Measurements from ENCODE around the gene NUP188. TPM values are rescaled to one million over a fixed set of nuclear protein-coding genes. Genes with fewer than 3 reads are reported as not detected.
"Not testable (repeated sequence)": the region's sequence is repeated elsewhere in the genome, so short reads cannot be mapped to it uniquely, and the experiment has no call there.

NUP188 gene
- total RNA-seq, 1 donor from 2014 or later, result 49.6 TPM

- no peak for TF ChIP-seq CTCF (IDR thresholded peaks at IDR 0.05)
- no peaks in the 10 kb centered on the region for H3K9me3 ChIP-seq
- intact Hi-C loops (cut with DNase I), result no loop called here
- H3K4me3 ChIP-seq, result no peak overlapping the region
- peak; percentile 35 for DNase-seq
- peaks cover 9% of the 10 kb centered on the region for H3K36me3 ChIP-seq
- H3K27ac ChIP-seq, result peak overlapping the region; percentile 51
- peaks cover 26% of the 10 kb centered on the region for H3K4me1 ChIP-seq
- ATAC-seq, result no peak
- H3K27me3 ChIP-seq, result no peaks in the 10 kb centered on the region
Observed at GRCh38 chr9:128943832-128944620, 3.5 kb upstream of the NUP188 start.

GRCh38 chr9:128944966-128945365 lies 2.5 kb upstream of the NUP188 start:
- H3K27me3 ChIP-seq; H3K4me3 ChIP-seq; ATAC-seq; H3K27ac ChIP-seq; intact Hi-C loops (cut with DNase I); H3K9me3 ChIP-seq: not testable (repeated sequence)
- Histone ChIP-seq H3K4me1 (peaks cover 26% of the 10 kb centered on the region), H3K36me3 (peaks cover 11% of the 10 kb centered on the region)
- DNase-seq, result peak; percentile 30

- H3K4me1 ChIP-seq, result peaks cover 26% of the 10 kb centered on the region
- DNase-seq (peak; percentile 52), ATAC-seq (no peak)
- no peaks in the 10 kb centered on the region for H3K9me3 ChIP-seq
- H3K4me3 ChIP-seq, result peak overlapping the region; percentile 96
- intact Hi-C loops (cut with DNase I), result no loop called here
- H3K27ac ChIP-seq, result no peak overlapping the region
- peaks cover 20% of the 10 kb centered on the region for H3K36me3 ChIP-seq
- no peaks in the 10 kb centered on the region for H3K27me3 ChIP-seq
- TF ChIP-seq CTCF (IDR thresholded peaks at IDR 0.05), result no peak
Observed at GRCh38 chr9:128945798-128946501, 1.5 kb upstream of the NUP188 start.

- no peak for TF ChIP-seq CTCF (IDR thresholded peaks at IDR 0.05)
- H3K27me3 ChIP-seq, result no peaks in the 10 kb centered on the region
- intact Hi-C loops (cut with DNase I), result no loop called here
- no peaks in the 10 kb centered on the region for H3K9me3 ChIP-seq
- DNase-seq (no peak), ATAC-seq (peak; percentile 48)
- H3K4me3 ChIP-seq, result peak overlapping the region; percentile 96
- H3K36me3 ChIP-seq, result peaks cover 22% of the 10 kb centered on the region
- peak overlapping the region; percentile 92 for H3K27ac ChIP-seq
- H3K4me1 ChIP-seq, result peaks cover 24% of the 10 kb centered on the region
Observed at GRCh38 chr9:128946571-128947276, 775 bp upstream of the NUP188 start.

GRCh38 chr9:128947277-128947526 lies 297 bp upstream of the NUP188 start:
- intact Hi-C loops (cut with DNase I), result no loop called here
- peaks cover 26% of the 10 kb centered on the region for H3K36me3 ChIP-seq
- no peak for TF ChIP-seq CTCF (IDR thresholded peaks at IDR 0.05)
- ATAC-seq (no peak), DNase-seq (no peak)
- peaks cover 24% of the 10 kb centered on the region for H3K4me1 ChIP-seq
- no peaks in the 10 kb centered on the region for H3K27me3 ChIP-seq
- peak overlapping the region; percentile 92 for H3K27ac ChIP-seq
- H3K9me3 ChIP-seq, result no peaks in the 10 kb centered on the region
- H3K4me3 ChIP-seq, result peak overlapping the region; percentile 96

- H3K36me3 ChIP-seq, result peaks cover 81% of the 10 kb centered on the region
- H3K4me1 ChIP-seq, H3K4me3 ChIP-seq, H3K27me3 ChIP-seq, H3K9me3 ChIP-seq, ATAC-seq, DNase-seq, H3K27ac ChIP-seq: not testable (repeated sequence)
- intact Hi-C loops (cut with DNase I), result loop anchor here (10.0 kb wide), 1 partner anchor 357 kb away; no protein-coding TSS in a partner anchor
Observed at GRCh38 chr9:128961403-128961802, 13.9 kb downstream of the NUP188 start.
